ENCODE results near the gene ROR2. TPM values are rescaled to one million over a fixed set of nuclear protein-coding genes. Genes with fewer than 3 reads are reported as not detected.

Gene ROR2
- total and polyA plus RNA-seq, 2 donors (not counting 3 experiments of a cell fraction or from before 2014, with no cell fraction given), result not detected

DNA sequence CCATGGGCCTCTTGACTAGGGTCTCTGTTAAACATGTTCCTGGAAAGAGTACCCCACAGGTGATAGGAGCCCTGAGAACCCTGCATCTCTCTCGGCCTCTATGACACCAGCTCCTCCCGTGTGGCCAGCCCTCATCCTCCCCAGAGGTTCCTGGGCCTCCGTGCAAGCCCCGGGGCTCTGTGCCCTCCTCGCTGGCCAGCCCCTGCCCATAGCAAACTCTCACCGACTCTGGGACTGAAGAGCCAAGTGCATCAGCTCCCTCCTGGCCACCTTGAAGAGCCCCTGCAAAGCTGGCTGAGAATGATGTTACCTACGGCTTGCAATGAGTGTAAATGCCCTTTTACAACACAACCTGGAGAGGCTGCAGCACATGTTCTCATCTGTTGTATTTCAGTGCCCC, 224.4 kb downstream of the ROR2 start:
- dilution Hi-C loops (cut with MboI; ENCODE audit: extremely low pct_ligation_motif_present, low sequenced_read_pairs) (no loop called here), intact Hi-C loops (cut with micrococcal nuclease) (loop anchor here (2.0 to 5.0 kb wide), 3 partner anchors 65 to 749 kb away; no protein-coding TSS in a partner anchor)
- no peak overlapping the region for H3K9ac ChIP-seq (replicated peaks; ENCODE audit: extremely low read depth, insufficient read depth, low read length)
- H3K4me3 ChIP-seq (replicated peaks in 1 of 3; ENCODE audit: insufficient read depth in 1 of 3, low read depth in 1 of 3, low read length in 3 of 3), result no peak overlapping the region
- FAIRE-seq, result no peak
- ChIA-PET POLR2A (no interaction called here), CTCF (interaction anchor here (1.1 to 4.4 kb wide), 2 partner anchors 695 to 810 kb away, joined by 3 to 187 read pairs; no protein-coding TSS in a partner anchor)
- H3K9me3 ChIP-seq (replicated peaks; ENCODE audit: control insufficient read depth, insufficient read depth, low read length), result no peaks in the 10 kb centered on the region
- no peak for DNase-seq (ENCODE audit: low read depth, low spot score)
- H4K20me1 ChIP-seq (replicated peaks; ENCODE audit: control insufficient read depth, extremely low read depth, insufficient read depth, low read length), result no peaks in the 10 kb centered on the region
- no peak overlapping the region for H3K27ac ChIP-seq (ENCODE audit: insufficient read depth, low read depth, low read length)
- H3K27me3 ChIP-seq (ENCODE audit: control insufficient read depth in 2 of 2, insufficient read depth in 2 of 2, low read length in 2 of 2), result no peaks in the 10 kb centered on the region
- H3K36me3 ChIP-seq (ENCODE audit: control insufficient read depth in 2 of 2, extremely low read depth in 1 of 2, insufficient read depth in 2 of 2, low read length in 2 of 2), result no peaks in the 10 kb centered on the region
- no peak overlapping the region for H3K4me2 ChIP-seq (ENCODE audit: insufficient read depth, low read length)
- no peak overlapping the region for H2AFZ ChIP-seq (ENCODE audit: low read depth, low read length)
- no TSS peak for BruUV-seq (replicated peaks)
- H3K79me2 ChIP-seq (ENCODE audit: control insufficient read depth, insufficient read depth, low read length), result no peaks in the 10 kb centered on the region
- H3K4me1 ChIP-seq (ENCODE audit: control insufficient read depth, extremely low read depth, insufficient read depth, low read length), result no peaks in the 10 kb centered on the region
- no peak for TF ChIP-seq MYC (IDR thresholded peaks at IDR 0.05; ENCODE audit: low read depth, low read length)
- TF ChIP-seq, protein P1, sequence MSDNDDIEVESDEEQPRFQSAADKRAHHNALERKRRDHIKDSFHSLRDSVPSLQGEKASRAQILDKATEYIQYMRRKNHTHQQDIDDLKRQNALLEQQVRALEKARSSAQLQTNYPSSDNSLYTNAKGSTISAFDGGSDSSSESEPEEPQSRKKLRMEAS (IDR thresholded peaks at IDR 0.05; ENCODE audit: insufficient read depth, insufficient read length), result no peak
- TF ChIP-seq EZH2 (IDR thresholded peaks at IDR 0.05; ENCODE audit: borderline replicate concordance, low read depth, low read length, severe bottlenecking), result no peak
- no peak for TF ChIP-seq POLR2A (IDR thresholded peaks at IDR 0.05; ENCODE audit: low read depth, low read length)
- TF ChIP-seq GATA2 (IDR thresholded peaks at IDR 0.05; ENCODE audit: insufficient read depth, insufficient read length, low read depth, low read length), result no peak
- no peak for TF ChIP-seq JUN (IDR thresholded peaks at IDR 0.05; ENCODE audit: borderline replicate concordance, insufficient read depth, insufficient read length, low read depth)
- TF ChIP-seq POLR2AphosphoS5 (IDR thresholded peaks at IDR 0.05; ENCODE audit: insufficient read depth, low read depth, low read length), result no peak
- TF ChIP-seq, protein P2, sequence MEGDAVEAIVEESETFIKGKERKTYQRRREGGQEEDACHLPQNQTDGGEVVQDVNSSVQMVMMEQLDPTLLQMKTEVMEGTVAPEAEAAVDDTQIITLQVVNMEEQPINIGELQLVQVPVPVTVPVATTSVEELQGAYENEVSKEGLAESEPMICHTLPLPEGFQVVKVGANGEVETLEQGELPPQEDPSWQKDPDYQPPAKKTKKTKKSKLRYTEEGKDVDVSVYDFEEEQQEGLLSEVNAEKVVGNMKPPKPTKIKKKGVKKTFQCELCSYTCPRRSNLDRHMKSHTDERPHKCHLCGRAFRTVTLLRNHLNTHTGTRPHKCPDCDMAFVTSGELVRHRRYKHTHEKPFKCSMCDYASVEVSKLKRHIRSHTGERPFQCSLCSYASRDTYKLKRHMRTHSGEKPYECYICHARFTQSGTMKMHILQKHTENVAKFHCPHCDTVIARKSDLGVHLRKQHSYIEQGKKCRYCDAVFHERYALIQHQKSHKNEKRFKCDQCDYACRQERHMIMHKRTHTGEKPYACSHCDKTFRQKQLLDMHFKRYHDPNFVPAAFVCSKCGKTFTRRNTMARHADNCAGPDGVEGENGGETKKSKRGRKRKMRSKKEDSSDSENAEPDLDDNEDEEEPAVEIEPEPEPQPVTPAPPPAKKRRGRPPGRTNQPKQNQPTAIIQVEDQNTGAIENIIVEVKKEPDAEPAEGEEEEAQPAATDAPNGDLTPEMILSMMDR (IDR thresholded peaks at IDR 0.05; ENCODE audit: extremely low read depth in 1 of 2, insufficient read depth in 1 of 2, low read depth in 1 of 2, low read length in 2 of 2), result no peak
- TF ChIP-seq FOS (IDR thresholded peaks at IDR 0.05; ENCODE audit: borderline replicate concordance, insufficient read depth, low read length), result no peak
- H3K9me1 ChIP-seq (replicated peaks; ENCODE audit: control insufficient read depth, extremely low read depth, insufficient read depth, low read length), result no peaks in the 10 kb centered on the region

Data from endothelial cell of umbilical vein (primary cell).